ENCODE results near the gene UBR3.

UBR3 gene

DNA sequence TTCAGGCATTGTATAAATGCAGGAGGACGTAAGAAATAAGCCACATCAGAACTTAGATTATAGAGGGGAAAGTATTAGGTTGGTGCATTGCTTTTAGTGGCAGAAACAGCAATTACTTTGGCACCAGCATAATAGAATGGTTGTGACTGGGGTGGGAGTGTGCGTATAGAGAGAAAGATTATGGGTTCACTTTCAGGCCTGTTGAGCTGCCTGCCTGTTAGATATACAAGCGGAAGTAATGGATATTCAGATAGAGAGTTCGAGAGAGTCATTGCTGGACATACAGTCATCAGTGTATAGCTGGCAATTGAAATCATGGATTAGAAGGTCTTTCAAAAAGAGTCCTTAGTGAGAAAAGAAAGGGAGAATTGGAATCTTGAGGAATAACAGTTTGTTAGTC, 211.5 kb downstream of the UBR3 start:
- DNase-seq (ENCODE audit: low spot score): no peak

DNA sequence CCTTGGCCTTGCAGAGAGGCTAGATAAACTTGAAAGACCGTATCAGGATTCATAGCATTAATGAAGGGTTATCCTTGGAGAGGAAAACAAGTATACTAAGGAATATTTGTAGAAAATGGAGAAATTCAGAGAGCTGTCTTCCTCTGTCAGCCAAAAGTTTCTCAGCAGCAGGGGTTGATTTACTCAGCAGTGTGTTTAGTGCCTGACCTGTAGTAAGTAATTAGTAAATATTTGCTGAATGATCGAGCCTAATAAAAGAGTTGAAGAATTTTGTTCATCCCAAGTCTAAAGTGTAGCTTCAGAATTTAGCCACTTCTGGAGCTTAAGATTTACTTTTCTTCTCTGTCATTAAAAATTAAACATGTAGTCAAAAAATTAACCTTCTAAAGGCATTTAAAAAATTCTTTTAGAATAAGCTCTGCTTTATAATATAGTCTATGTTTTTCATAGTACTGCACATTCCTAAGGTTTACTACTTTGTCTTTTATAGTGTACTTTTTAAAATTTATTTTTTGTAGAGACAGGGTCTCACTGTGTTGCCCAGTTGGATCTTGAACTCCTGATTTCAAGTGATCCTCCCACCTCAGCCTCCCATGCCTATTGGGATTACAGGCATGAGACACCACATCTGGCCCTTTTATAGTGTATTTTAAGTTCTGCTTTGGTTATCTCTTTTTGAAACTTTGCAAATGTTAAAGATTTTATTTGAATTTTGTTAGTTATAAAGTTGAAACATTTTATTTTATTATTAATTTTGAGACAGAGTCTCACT, 212.3 kb downstream of the UBR3 start:
- DNase-seq (ENCODE audit: low spot score): no peak

DNA sequence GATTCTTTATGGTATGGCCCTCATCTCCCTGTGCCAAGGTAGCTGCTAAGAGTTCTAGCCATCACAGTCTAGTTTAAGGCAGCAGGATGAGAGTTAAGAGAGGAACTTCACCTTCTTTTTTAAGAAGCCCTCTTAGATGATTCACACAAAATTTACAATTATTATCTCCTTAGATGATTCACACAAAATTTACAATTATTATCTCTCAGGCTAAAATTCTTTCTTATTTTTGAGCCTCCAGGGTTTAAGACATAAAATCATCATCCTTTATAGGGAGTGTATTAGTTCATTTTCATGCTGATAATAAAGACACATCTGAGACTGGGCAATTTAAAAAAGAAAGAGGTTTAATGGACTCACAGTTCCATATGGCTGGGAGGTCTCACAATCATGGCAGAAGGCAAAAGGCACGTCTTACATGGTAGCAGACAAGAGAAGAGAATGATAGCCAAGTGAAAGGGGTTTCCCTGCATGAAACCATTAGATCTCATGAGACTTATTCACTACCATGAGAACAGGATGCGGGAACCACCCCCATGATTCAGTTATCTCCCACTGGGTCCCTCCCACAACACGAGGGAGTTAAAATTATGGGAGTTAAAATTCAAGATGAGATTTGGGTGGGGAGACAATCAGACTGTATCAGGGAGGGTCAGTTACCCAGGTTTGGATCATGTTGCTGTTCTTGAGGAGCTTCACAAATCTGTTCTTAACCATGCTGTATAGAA, 217.7 kb downstream of the UBR3 start:
- DNase-seq (ENCODE audit: low spot score): no peak

DNA sequence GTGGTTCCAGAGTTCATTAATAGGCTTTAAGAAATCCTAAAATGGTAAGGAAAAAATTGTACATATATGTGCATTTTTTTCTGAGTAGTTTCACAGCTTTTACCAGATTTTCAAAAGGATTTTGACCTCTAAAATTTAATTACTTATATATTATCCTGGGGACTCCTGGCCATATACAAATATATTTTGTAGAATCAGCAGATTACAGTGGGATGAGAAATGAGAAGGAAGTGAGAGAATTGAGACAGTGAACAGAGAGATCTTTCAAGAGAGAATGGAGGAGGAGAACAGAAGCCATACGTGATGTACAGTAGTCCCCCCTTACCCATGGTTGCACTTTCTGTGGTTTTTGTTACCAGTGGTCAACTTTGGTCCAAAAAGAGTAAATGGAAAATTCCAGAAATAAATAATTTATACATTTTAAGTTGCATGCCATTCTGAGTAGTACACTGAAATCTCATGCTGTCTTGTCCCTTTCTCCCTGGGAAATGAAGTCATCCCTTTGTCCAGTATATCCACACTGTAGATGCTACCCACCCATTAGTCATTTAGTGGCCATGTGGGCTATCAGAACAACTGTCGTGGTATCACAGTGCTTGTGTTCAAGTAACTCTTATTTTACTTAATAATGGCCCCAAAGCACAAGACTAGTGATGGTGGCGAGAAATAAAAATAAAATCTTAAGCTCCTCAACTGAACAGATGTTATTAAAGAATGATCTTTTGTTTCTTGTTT, 220.2 kb downstream of the UBR3 start:
- DNase-seq (ENCODE audit: low spot score): no peak

DNA sequence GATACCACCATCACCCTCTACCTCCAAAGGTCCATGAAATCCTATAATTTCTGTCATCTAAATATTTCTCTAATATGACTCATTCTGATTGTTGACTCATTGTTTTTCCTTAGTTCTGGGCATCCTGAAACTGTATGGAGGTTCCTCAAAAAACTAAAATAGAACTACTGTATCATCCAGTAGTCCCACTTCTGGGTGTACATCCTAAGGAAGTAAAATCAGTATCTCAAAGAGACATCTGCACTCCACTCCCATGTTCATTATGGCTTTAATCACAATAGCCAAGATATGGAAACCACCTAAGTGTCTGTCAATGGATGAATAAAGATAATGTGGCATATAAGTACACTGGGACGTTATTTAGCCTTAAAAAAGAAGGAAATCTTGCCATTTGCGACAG, 224.9 kb downstream of the UBR3 start:
- DNase-seq (ENCODE audit: low spot score): no peak

DNA sequence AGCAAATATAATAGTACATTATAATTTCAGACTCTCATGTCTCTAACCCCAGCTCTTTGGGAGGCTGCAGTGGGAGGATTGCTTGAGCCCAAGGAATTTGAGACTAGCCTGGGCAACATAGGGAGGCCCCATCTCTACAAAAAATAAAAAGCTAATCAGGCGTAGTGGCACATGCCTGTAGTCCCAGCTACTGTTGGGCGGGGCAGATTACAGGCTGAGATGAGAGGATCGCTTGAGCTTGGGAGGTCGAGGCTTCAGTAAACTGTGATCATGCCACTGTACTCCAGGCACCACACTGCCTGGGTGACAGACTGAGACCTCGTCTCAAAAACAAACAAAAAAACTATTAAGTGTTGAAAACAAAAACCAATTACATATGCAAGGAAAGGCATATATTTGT, 227.7 kb downstream of the UBR3 start:
- no peak for DNase-seq (ENCODE audit: low spot score)

DNA sequence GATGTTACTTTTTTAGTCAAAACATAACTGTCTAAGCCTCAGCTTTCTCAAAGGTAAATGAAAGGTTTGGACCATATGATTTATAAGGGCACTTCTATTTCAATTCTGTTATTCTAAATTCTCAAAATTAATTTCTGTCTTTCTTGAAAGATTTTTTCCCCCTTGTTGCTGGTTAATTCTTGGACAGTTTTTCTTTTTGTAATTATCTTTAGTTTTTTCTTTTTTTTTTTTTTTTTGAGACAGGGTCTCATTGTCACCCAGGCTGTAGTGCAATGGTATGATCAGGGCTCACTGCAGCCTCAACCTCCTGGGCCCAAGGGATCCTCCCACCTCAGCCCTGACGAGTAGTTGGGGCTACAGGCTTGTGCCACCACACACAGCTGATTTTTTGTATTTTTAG, 229.6 kb downstream of the UBR3 start:
- DNase-seq (ENCODE audit: low spot score): no peak

DNA sequence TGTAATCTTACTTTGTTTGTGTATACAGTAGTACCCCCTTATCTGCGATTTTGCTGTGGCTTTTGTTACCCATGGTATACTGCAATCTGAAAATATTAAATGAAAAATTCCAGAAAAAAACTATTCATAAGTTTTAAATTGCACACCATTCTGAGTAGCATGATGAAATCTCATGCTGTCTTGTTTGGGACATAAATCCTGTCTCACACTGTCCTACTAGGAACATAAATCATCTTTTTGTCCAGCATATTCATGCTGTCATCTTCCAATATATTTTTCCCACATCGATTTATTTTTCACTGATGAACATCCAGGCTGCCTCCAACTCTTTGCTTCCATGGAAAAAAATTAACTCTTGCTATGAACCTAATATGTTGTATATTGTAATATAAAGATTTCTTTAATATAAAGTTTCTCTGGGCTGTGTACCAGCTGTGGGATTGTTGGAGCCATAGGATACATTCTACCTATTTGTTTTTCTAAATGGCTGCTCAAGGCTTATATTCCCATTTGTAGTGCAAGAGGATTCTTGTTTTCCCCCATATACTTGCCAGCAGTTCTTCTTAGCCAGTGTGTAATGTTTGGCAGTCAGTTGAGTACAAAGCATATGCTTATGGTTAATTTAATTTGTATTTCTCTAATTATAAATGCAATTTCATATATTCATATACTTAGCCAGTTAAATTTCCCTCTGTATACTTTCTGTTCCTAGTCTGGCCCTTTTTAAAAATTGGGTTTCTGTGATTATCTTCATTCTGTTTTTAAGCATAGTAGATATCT, 236.4 kb downstream of the UBR3 start:
- DNase-seq (ENCODE audit: low spot score): no peak

DNA sequence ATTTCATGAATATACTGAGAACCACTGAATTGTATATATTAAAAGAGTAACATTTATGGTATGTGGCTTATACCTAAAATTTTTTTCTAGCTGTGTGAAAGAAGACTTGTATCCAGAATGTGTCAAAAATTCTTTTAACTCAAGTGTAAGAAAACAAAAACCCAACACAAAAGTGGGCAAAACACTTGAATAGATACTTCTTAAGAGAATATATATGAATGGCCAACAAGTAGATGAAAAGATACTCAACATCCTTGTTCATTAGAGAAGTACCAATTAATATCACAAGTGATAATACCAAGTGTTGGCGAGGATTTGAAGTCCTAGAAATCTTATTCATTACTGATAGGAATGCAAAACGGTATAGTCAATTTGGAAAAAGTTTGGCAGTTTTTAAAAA, 243.5 kb downstream of the UBR3 start:
- DNase-seq (ENCODE audit: low spot score): no peak

DNA sequence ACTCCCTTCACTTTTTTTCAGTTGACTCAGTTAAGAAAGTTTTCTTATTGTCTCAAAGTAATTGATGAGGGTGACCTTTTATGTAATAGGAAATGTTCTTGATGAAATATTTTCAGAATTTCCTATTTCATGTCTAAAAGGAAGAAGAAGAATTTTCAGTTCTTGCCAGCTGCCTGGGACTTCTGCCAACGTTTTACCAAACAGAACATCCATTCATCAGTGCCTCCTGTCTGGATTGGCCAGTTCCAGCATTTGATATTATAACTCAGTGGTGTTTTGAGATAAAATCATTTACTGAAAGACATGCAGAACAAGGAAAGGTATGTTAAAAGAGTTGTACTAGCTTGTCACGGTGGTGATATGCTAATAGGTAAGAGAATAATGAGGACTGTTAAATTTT, 246.0 kb downstream of the UBR3 start:
- no peak for DNase-seq (ENCODE audit: low spot score)

DNA sequence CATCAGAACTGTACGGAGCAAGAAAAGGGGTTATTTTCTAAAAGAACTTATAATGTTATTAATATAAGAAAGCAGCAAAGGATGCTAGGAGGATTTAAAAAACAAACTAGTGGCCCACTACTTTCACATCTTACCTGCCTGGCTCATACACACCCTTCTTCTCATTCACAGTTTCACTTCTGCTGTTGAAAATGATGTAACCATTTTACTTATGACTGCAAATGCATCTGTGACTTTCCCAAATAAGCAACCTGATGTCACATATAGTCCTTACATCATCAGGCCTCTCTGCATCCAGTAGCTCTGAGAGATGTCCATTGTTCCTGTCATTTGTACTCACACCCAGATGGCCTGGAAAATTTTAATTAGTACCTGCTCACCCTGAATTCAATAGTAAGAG, 248.9 kb downstream of the UBR3 start:
- DNase-seq (ENCODE audit: low spot score): no peak

DNA sequence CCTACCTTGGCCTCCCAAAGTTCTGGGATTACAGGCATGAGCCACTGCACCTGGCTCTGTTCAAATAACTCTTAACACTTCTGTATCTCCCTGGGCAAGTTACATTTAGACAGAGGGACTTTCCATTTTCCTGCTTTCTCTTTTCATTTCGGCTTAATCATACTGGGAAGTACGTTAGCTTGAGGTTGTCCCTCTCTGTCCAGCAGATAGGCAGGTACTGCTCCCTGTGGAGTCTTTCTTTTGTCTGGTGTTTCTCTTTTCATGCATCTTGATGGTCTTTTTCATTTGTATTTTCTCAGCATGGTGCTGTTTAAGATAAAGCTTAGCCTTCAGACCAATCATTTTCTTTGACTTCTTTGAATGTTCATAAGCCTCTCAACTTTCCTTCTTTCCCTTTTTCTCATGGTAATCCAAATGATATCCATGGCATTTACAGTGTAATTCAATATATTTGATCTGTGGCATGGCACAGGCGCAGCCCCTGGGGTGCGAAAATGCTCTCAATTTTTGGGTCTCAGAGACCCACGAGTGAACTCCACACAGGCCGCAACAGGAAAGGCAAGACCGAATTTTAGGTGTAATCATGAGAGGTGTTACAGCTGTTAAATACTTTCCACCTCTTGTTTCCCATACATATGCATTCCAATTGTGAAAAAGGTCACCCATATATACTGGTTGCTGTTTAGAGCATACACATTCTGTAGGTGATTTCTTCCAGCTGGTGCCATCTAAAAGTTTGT, 250.7 kb downstream of the UBR3 start:
- no peak for DNase-seq (ENCODE audit: low spot score)

DNA sequence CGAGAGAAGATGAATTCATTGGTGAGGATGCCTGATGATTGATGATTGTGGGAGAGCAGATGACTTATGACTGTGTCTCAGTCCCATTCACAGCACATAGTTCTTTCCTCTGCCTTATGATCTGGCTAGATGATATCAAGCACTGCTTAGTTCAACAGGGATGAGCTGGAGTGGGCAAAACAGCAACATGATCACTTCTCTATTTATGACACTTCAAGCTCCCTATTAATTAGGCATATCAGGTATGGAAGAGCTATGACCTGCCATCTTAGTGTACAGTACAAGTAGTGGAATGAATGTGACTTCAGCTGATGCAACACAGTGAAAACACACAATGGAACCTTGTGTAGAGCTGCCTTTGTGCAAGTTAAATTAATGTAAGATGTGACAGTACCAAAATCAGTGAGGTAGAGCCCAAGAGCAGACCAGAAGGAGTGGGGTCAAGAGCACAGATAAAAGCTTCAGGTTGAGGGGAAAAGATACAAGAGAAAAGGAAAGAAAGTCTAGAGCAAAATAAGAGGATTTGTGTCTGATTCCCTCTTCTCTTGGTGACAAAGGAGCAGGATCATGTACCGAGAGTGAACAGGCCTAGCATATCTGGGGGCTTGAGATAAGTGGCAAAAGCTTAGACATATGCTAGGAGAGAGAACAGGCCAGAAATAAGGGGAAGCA, 257.7 kb downstream of the UBR3 start:
- DNase-seq (ENCODE audit: low spot score): no peak

DNA sequence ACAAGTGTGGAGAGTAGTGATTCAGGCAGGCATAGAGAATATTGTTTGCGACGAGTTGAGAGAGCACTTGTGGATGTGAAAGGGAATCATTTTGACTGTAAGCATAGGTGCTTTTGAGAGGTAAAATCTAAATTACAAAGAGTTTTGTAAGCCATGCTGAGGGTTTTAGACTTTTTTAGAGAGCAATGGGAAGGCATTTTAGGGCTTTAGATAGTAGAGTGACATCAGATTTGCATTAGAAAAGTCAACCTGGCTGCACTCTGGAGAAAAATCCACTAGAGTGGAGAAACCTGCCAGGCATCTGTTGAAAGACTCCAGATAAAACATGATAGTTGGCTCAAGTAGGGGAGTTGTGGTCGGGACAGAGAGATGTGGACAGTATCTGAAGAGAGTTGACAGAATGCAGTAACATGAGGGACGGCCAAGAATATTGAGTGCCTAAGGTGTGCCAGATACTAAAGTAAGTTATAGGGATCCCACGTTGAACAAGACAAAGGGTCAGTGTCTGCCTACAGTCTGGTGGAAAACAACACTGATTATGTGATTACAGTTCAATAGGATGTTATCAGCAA, 258.9 kb downstream of the UBR3 start:
- DNase-seq (ENCODE audit: low spot score): no peak

DNA sequence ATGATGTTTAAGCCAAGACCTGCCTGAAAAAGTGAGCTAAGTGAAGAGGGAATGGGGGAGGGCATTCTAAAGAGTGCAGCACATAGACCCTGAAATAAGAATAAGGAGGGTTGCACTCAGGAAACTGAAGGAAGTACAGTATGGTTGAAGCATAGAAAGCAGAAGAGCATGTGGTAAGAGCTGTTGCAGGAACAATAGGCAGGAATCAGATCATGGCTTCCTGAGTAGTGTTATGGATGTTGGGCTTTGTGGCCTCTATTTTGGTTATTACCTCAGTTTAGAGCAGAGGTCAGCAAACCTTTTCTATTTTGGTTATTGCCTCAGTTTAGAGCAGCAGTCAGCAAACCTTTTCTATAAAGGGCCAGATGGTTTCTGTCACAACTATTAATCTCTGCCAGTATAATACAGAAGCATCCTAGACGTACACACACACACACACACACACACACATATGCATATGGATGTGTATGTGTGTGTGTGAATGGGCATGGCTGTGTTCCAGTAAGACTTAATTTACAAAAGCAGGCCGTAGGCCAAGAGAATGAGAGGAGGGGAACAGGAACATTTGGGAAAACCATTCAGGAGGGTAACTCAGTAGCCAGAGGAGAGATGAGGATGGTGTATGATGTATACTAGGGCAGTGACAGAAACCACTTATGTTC, 259.6 kb downstream of the UBR3 start:
- DNase-seq (ENCODE audit: low spot score): no peak

DNA sequence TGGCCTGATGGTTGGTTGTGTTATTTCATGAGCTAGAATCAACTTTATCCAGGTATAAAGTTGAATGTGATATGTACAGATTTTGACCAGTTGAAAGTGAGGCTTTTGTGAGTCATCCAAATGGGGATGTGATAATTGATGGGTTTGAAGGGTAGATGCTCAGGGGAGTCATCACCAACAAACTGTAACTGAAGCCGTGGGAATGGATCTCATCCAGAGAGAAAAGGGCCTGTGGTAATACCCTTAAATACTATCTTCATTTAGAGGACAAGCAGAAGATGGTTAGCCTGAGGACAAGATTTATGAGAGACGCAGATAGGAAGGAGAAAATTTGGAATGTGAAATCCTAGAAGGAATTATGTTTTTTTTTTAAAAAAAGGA, 260.1 kb downstream of the UBR3 start:
- DNase-seq (ENCODE audit: low spot score): no peak

DNA sequence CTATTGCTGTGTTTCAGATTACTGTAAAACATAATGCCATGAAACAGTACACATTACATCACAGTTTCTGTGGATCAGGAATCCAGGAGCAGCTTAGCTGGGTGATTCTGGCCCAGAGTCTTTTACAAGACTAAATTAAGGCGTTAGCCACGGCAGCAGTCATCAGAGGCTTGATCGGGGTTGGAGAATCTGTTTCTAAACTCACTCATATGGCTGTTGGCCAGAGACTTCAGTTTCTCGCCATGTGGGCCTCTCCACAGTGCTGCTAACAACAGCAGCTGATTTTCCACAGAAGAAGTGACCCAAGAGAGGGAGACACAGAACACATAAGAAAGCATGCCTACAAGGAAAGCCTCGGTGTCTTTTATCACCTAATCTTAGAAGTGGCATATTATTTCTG, 261.5 kb downstream of the UBR3 start:
- DNase-seq (ENCODE audit: low spot score): no peak

DNA sequence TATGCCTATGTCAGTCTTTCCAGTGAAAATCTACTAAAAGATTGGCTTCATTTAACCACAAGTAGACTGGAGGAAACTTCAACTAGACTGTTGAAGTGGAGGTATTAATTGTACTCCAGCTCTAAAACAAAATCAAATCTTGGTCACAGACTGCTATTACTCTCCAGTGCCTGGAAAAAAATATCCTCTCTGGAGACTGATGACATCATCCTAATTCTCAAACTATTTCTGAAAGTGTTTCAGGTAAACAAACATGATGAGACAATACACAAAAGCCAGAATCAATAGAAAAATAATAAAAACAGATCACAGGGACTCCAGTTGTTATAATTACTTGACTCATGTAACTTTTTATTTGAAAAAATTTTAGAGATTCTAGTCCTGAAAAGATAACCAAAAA, 263.0 kb downstream of the UBR3 start:
- no peak for DNase-seq (ENCODE audit: low spot score)

DNA sequence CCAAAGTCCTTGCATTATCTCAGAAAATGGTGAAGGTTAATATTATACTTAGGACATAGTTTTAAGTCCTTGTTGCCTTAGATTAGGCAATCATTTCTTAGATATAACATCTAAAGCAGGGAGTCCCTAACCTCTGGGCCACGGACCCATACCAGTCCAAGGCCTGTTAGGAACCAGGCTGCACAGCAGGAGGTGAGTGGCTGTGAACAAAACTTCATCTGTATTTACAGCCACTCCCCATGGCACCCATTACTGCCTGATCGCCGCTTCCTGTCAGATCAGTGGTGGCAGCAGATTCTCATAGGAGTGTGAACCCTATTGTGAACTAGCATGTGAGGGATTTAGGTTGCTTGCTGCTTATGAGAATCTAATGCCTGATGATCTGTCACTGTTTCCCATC, 264.2 kb downstream of the UBR3 start:
- no peak for DNase-seq (ENCODE audit: low spot score)
